Activated CD4-positive, CD25-positive, alpha-beta regulatory T cell (primary cell): ENCODE results near the gene FGGY.

Experiments
- DNase-seq, 4 experiments: peaks; one replicate each; lab custom pipeline; 2025; lab: John Stamatoyannopoulos, UW

Gene FGGY

GRCh38 chr1:59384443-59384842 is 87.5 kb downstream of the FGGY start:
- DNase-seq = no peak

- DNase-seq = no peak
Observed at GRCh38 chr1:59388191-59388590, 91.3 kb downstream of the FGGY start.

- DNase-seq = no peak
Observed at GRCh38 chr1:59389847-59390246, 93.0 kb downstream of the FGGY start.

GRCh38 chr1:59390307-59390706 is 93.4 kb downstream of the FGGY start:
- no peak for DNase-seq

GRCh38 chr1:59391212-59392179 is 94.6 kb downstream of the FGGY start:
- no peak for DNase-seq

GRCh38 chr1:59393211-59394180 is 96.6 kb downstream of the FGGY start:
- DNase-seq = no peak

- no peak for DNase-seq
Observed at GRCh38 chr1:59394706-59395425, 98.0 kb downstream of the FGGY start.

GRCh38 chr1:59396387-59396786 is 99.5 kb downstream of the FGGY start:
- DNase-seq = no peak

GRCh38 chr1:59397139-59397858 is 100.4 kb downstream of the FGGY start:
- DNase-seq = no peak

- no peak for DNase-seq
Observed at GRCh38 chr1:59399642-59400041, 102.7 kb downstream of the FGGY start.

- no peak for DNase-seq
Observed at GRCh38 chr1:59401581-59401980, 104.7 kb downstream of the FGGY start.

- no peak for DNase-seq
Observed at GRCh38 chr1:59404796-59405195, 107.9 kb downstream of the FGGY start.

- no peak for DNase-seq
Observed at GRCh38 chr1:59406437-59407164, 109.7 kb downstream of the FGGY start.

GRCh38 chr1:59408608-59409240 is 111.8 kb downstream of the FGGY start:
- DNase-seq = no peak

GRCh38 chr1:59409549-59409948 is 112.7 kb downstream of the FGGY start:
- DNase-seq = no peak

GRCh38 chr1:59409986-59410385 is 113.1 kb downstream of the FGGY start:
- DNase-seq = no peak

GRCh38 chr1:59410457-59410856 is 113.6 kb downstream of the FGGY start:
- no peak for DNase-seq

GRCh38 chr1:59411147-59411546 is 114.3 kb downstream of the FGGY start:
- DNase-seq = no peak

GRCh38 chr1:59412718-59413326 is 115.9 kb downstream of the FGGY start:
- no peak for DNase-seq

GRCh38 chr1:59413327-59413720 is 116.4 kb downstream of the FGGY start:
- no peak for DNase-seq
